ENCODE results near the gene USP6NL.
A peak's percentile ranks its signal among the peaks of the same experiment; 100 is the strongest.
"Not testable (repeated sequence)": the region's sequence is repeated elsewhere in the genome, so short reads cannot be mapped to it uniquely, and the experiment has no call there.

The USP6NL gene

GRCh38 chr10:11611248-11612020 lies at the start of gene USP6NL:
Gene USP6NL, minus strand, starts transcription at chr10:11611650. Its CDS starts 14,016 bp downstream, at chr10:11597634.
- DNase-seq (ENCODE audit: low spot score) = peak; percentile 68

GRCh38 chr10:11658801-11659368 lies 47.4 kb upstream of the USP6NL start:
- DNase-seq (ENCODE audit: low spot score) = no peak

GRCh38 chr10:11655836-11656235 lies 44.4 kb upstream of the USP6NL start:
- no peak for DNase-seq (ENCODE audit: low spot score)

GRCh38 chr10:11654659-11655058 lies 43.2 kb upstream of the USP6NL start:
- DNase-seq (ENCODE audit: low spot score) = no peak

GRCh38 chr10:11653758-11654471 lies 42.5 kb upstream of the USP6NL start:
- no peak for DNase-seq (ENCODE audit: low spot score)

GRCh38 chr10:11647676-11648075 lies 36.2 kb upstream of the USP6NL start:
- DNase-seq (ENCODE audit: low spot score) = no peak

- no peak for DNase-seq (ENCODE audit: low spot score)
Observed at GRCh38 chr10:11646450-11646849, 35.0 kb upstream of the USP6NL start.

- DNase-seq (ENCODE audit: low spot score) = no peak
Observed at GRCh38 chr10:11643039-11643438, 31.6 kb upstream of the USP6NL start.

GRCh38 chr10:11642566-11642965 lies 31.1 kb upstream of the USP6NL start:
- no peak for DNase-seq (ENCODE audit: low spot score)

- DNase-seq (ENCODE audit: low spot score) = peak; percentile 61
Observed at GRCh38 chr10:11639849-11640764, 28.7 kb upstream of the USP6NL start.

GRCh38 chr10:11639362-11639761 lies 27.9 kb upstream of the USP6NL start:
- DNase-seq (ENCODE audit: low spot score) = no peak

GRCh38 chr10:11638055-11638698 lies 26.7 kb upstream of the USP6NL start:
- no peak for DNase-seq (ENCODE audit: low spot score)

GRCh38 chr10:11636697-11637303 lies 25.4 kb upstream of the USP6NL start:
- DNase-seq (ENCODE audit: low spot score) = no peak

- DNase-seq (ENCODE audit: low spot score) = no peak
Observed at GRCh38 chr10:11631890-11632587, 20.6 kb upstream of the USP6NL start.

GRCh38 chr10:11631291-11631690 lies 19.8 kb upstream of the USP6NL start:
- no peak for DNase-seq (ENCODE audit: low spot score)

- no peak for DNase-seq (ENCODE audit: low spot score)
Observed at GRCh38 chr10:11629731-11630130, 18.3 kb upstream of the USP6NL start.

- not testable (repeated sequence) for DNase-seq (ENCODE audit: low spot score)
Observed at GRCh38 chr10:11627941-11628340, 16.5 kb upstream of the USP6NL start.

GRCh38 chr10:11626071-11626470 lies 14.6 kb upstream of the USP6NL start:
- no peak for DNase-seq (ENCODE audit: low spot score)

- DNase-seq (ENCODE audit: low spot score) = no peak
Observed at GRCh38 chr10:11625019-11625735, 13.7 kb upstream of the USP6NL start.

- no peak for DNase-seq (ENCODE audit: low spot score)
Observed at GRCh38 chr10:11617233-11617632, 5.8 kb upstream of the USP6NL start.
